PC-3 (cell line): Measurements from ENCODE around the gene HS3ST5.

Source experiments
- EZH2 ChIP-seq: fragments of 300-600 bp; sonication (generic); IDR thresholded peaks from one replicate; pipeline ENCODE4 v1.6.1; 2017; ENCODE audit warnings: antibody characterized with exemption, mild to moderate bottlenecking, low read length; ENCODE audit not compliant: unreplicated experiment
- TF ChIP-seq, protein P1 (sequence below): fragments of 300-600 bp; sonication (generic); conservative IDR thresholded peaks from 2 replicates; pipeline ENCODE4 v1.5.1; 2017; ENCODE audit warnings: antibody characterized with exemption, low read depth, mild to moderate bottlenecking, low read length

- TF ChIP-seq, protein P1, sequence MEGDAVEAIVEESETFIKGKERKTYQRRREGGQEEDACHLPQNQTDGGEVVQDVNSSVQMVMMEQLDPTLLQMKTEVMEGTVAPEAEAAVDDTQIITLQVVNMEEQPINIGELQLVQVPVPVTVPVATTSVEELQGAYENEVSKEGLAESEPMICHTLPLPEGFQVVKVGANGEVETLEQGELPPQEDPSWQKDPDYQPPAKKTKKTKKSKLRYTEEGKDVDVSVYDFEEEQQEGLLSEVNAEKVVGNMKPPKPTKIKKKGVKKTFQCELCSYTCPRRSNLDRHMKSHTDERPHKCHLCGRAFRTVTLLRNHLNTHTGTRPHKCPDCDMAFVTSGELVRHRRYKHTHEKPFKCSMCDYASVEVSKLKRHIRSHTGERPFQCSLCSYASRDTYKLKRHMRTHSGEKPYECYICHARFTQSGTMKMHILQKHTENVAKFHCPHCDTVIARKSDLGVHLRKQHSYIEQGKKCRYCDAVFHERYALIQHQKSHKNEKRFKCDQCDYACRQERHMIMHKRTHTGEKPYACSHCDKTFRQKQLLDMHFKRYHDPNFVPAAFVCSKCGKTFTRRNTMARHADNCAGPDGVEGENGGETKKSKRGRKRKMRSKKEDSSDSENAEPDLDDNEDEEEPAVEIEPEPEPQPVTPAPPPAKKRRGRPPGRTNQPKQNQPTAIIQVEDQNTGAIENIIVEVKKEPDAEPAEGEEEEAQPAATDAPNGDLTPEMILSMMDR = no peak
- TF ChIP-seq EZH2 = no peak
Measured at GRCh38 chr6:114280239-114280982, 62.4 kb downstream of the HS3ST5 start.
